Measurements from ENCODE around the gene ATP13A3. TPM values are rescaled to one million over a fixed set of nuclear protein-coding genes. Genes with fewer than 3 reads are reported as not detected.

Gene ATP13A3
- total RNA-seq, 2 experiments from 2014 or later = 79.5 to 84.5 TPM

DNA sequence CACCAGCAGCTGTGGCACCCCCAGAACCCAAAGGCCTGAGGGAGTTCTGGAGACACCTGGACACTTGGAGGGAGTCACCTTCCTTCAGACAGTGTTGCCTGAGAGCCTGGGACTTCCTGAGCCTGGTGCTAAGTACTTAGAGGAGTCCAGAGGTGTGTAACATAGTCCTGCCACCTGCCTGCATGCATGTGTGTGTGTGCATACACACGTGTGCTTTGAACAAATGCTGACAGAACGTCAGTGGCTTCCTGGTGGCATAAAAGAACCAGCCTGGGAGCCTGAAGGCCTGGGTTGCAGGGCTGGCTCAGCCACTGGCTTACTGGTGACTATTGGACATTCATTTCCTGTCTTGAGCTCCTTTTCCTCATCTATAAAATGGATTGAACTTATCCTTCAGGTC lies 132.5 kb downstream of the ATP13A3 start:
- ChIA-PET POLR2A (interaction anchor here (0.7 to 1.8 kb wide), 2 partner anchors 10 to 12 kb away, joined by 3 to 8 read pairs; no protein-coding TSS in a partner anchor), CTCF (ENCODE audit: unreplicated experiment) (interaction anchor here (1.0 kb wide), 1 partner anchor 10 kb away, joined by 3 read pairs; no protein-coding TSS in a partner anchor)
- H2AFZ ChIP-seq (ENCODE audit: low read length) = no peak overlapping the region
- no peaks in the 10 kb centered on the region for H3K9me2 ChIP-seq (ENCODE audit: insufficient read depth, low read length)
- no peaks in the 10 kb centered on the region for H3K36me3 ChIP-seq (ENCODE audit: insufficient read depth, low read length)
- H3K4me3 ChIP-seq (ENCODE audit: low read depth, low read length, poor library complexity, severe bottlenecking) = no peak overlapping the region
- no peaks in the 10 kb centered on the region for H4K20me1 ChIP-seq (ENCODE audit: insufficient read depth, low read length)
- TF ChIP-seq EZH2phosphoT487 (IDR thresholded peaks at IDR 0.05; ENCODE audit: borderline replicate concordance, low read depth, low read length) = no peak
- TF ChIP-seq, protein P1, sequence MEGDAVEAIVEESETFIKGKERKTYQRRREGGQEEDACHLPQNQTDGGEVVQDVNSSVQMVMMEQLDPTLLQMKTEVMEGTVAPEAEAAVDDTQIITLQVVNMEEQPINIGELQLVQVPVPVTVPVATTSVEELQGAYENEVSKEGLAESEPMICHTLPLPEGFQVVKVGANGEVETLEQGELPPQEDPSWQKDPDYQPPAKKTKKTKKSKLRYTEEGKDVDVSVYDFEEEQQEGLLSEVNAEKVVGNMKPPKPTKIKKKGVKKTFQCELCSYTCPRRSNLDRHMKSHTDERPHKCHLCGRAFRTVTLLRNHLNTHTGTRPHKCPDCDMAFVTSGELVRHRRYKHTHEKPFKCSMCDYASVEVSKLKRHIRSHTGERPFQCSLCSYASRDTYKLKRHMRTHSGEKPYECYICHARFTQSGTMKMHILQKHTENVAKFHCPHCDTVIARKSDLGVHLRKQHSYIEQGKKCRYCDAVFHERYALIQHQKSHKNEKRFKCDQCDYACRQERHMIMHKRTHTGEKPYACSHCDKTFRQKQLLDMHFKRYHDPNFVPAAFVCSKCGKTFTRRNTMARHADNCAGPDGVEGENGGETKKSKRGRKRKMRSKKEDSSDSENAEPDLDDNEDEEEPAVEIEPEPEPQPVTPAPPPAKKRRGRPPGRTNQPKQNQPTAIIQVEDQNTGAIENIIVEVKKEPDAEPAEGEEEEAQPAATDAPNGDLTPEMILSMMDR (conservative IDR thresholded peaks at IDR 0.05; ENCODE audit: low read length) = no peak
- no peaks in the 10 kb centered on the region for H3K4me1 ChIP-seq (ENCODE audit: insufficient read depth, low read length, poor library complexity, severe bottlenecking)
- H3K9me3 ChIP-seq (ENCODE audit: low read length) = no peaks in the 10 kb centered on the region
- intact Hi-C loops (cut with micrococcal nuclease; ENCODE audit: unreplicated experiment) = no loop called here
- H3K4me2 ChIP-seq (ENCODE audit: low read length) = no peak overlapping the region
- H3K27ac ChIP-seq (ENCODE audit: low read depth, low read length, poor library complexity, severe bottlenecking) = no peak overlapping the region
- no peaks in the 10 kb centered on the region for H3K79me2 ChIP-seq (ENCODE audit: insufficient read depth, low read depth, low read length)
- no TSS peak for BruUV-seq (replicated peaks)
- no peak for DNase-seq (ENCODE audit: low spot score)

Small RNAs within 50 kb of the gene (small RNA-seq; reads per million reads assigned to genes)
- not detected for gene AC108676.2
- not detected for gene RNU6-1101P

Other genes with a start within 250 kb of the ATP13A3 start
- gene CPN2, start 135.7 kb downstream of the ATP13A3 start, total RNA-seq (2014; rRNA removed; shearing (Covaris generic)) = not detected in 2 replicates
- gene CPN2, start 135.7 kb downstream of the ATP13A3 start, total RNA-seq (2022) = not detected in 2 replicates
- not detected in 2 replicates for gene LRRC15, start 117.3 kb downstream of the ATP13A3 start, total RNA-seq (2014; rRNA removed; shearing (Covaris generic))
- gene LRRC15, start 117.3 kb downstream of the ATP13A3 start, total RNA-seq (2022) = not detected in 2 replicates
- 0.03 TPM in 1 of 2 replicates, not detected in the other for gene GP5, start 87.7 kb downstream of the ATP13A3 start, total RNA-seq (2014; rRNA removed; shearing (Covaris generic))
- not detected in 2 replicates for gene GP5, start 87.7 kb downstream of the ATP13A3 start, total RNA-seq (2022)
- 8.8 and 9.6 TPM in 2 replicates for gene TMEM44, start 146.4 kb upstream of the ATP13A3 start, total RNA-seq (2014; rRNA removed; shearing (Covaris generic))
- gene TMEM44, start 146.4 kb upstream of the ATP13A3 start, total RNA-seq (2022) = 22.9 and 25.7 TPM in 2 replicates
- 52.9 and 59.4 TPM in 2 replicates for gene LSG1, start 185.2 kb upstream of the ATP13A3 start, total RNA-seq (2014; rRNA removed; shearing (Covaris generic))
- 39.3 and 44.4 TPM in 2 replicates for gene LSG1, start 185.2 kb upstream of the ATP13A3 start, total RNA-seq (2022)
- 17.2 and 21.6 TPM in 2 replicates for gene FAM43A, start 198.9 kb upstream of the ATP13A3 start, total RNA-seq (2014; rRNA removed; shearing (Covaris generic))
- gene FAM43A, start 198.9 kb upstream of the ATP13A3 start, total RNA-seq (2022) = 7.5 and 8.2 TPM in 2 replicates